NCI-H82 treated with DMSO at 0.1 percent for 48 hours (cell line): ENCODE measurements around the gene COLEC12.
"Not testable (repeated sequence)": the region's sequence is repeated elsewhere in the genome, so short reads cannot be mapped to it uniquely, and the experiment has no call there.

Experiments
- DNase-seq: peaks from one replicate; lab custom pipeline; 2025; ENCODE audit not compliant: unreplicated experiment; lab: John Stamatoyannopoulos, UW

COLEC12 gene

GRCh38 chr18:332007-332406 lies 168.5 kb downstream of the COLEC12 start:
- DNase-seq = no peak

DNA sequence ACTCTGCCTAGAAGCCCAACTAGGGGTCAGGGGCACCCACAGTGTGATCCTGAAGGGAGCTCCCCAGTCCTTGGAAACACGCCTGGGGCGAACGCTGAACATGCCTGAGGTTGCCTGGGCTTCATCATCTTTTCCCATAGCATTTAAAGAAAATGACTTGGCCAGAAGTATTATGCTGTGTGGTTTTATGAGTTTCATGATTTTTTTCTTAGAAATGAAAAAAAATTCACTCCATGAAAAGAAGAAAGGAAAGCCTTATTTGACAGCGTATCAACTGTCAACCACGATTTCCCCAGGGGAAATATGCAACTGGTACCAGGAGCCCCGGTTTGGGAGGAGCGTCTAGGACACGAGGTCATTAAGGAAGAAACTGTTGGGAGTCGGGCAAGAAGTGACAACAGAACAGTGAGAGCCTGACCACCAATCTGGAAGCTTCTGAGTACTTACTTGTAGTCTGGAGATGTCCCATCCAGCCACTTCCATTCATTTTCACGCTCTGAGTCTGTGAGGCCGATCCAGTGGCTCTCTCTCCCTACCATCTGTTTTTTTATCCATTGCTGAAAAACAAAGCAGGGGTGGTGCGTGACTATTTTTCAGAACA lies 169.2 kb downstream of the COLEC12 start:
- no peak for DNase-seq

GRCh38 chr18:328928-329327 lies 171.6 kb downstream of the COLEC12 start:
- DNase-seq = no peak

GRCh38 chr18:326846-327245 lies 173.7 kb downstream of the COLEC12 start:
- peak; percentile 19 for DNase-seq

GRCh38 chr18:323253-323622 lies 177.3 kb downstream of the COLEC12 start:
- no peak for DNase-seq

DNA sequence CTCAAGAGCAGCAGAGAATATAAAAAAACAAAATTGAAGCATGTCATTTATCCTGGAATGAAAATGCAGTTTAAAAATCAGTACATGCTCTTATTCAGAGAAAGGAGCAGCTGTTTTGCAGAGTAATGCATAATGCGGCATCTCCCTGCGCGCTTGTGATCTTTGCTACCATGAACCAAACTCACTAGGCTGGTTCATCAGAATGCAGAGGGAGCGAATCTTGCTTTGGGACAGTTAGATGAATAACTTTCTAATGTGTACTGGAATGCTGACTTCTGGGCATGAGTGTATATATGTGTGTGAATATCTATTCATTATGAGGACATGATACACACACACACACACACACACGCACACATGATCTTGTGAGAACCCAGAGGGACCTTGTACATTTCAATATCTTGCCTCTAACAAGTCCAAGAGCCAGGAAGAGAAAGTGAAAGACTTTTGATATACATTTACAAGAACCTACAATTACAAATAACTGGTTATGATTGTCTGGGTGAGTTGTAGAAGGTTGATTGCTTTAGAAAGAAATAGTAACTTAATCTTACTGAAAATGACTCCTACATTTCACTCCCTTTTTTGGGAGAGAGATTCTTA lies 178.5 kb downstream of the COLEC12 start:
- no peak for DNase-seq

- DNase-seq = no peak
These were observed 180.3 kb downstream of the COLEC12 start for GRCh38 chr18:320155-320554.

GRCh38 chr18:319720-320119 lies 180.8 kb downstream of the COLEC12 start:
- no peak for DNase-seq

DNA sequence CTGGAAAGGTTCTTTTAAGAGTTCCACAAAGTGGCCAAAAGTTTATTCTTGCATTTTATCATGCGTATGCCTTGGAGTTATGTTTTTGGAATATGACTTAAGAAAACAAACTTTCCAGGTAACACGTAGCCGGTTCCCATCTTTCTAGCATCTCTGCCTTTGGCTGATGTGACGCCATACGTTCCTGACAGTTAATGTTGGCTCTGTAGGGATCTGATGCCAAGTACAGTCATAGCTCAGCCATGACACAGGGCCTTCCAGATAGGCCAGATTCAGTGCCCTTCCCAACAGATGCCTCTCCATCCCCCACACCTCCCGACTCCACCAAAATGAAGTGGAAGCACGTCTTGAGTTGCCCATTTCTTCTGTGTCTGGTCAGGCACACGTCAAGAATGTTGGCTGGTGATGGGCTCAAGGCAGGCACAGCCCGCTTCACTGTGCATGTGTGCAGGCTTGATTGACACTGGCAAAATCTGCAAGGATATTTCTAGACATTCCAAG lies 181.7 kb downstream of the COLEC12 start:
- no peak for DNase-seq

DNA sequence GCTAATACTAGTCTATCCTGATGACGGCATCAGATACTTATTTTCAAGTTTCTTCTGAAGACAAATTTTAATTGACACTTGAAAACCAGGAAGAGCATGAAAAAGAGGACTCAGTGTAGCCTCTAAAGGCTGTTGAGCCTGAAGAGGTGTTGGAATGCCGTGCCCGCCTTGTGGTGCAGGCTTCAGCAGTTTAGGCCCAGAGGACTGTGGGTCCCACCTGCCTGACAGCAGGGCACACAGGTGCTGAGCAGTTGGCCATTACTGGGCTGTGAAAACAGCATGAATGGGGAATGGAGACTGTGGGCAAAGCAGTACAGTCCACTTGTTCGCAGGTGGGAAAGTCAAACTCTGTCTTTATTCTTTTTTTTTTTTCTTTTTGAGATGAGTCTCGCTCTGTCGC lies 182.9 kb downstream of the COLEC12 start:
- DNase-seq = no peak

- DNase-seq = no peak
These were observed 184.1 kb downstream of the COLEC12 start for GRCh38 chr18:316393-316792.

DNA sequence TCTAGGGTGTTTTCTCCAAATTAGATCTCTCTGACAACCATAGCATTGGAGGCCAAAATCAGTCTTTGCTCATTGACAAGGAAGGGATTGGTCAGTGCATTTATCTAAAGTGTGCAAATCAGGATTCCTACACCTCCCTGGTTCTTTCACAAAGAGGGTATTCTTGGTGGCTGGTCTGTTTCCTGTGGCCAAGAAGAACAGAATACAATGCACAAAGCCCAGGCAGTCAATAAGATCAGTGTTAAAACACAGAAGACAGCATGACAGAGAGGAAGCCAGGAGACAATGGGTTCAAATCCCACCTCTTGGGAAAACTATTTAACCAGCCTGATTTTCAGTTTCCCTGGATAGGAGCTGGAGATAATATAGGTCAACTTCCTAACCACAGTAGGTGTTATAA lies 186.6 kb downstream of the COLEC12 start:
- no peak for DNase-seq

- no peak for DNase-seq
These were observed 188.1 kb downstream of the COLEC12 start for GRCh38 chr18:312415-312814.

- DNase-seq = no peak
These were observed 190.5 kb downstream of the COLEC12 start for GRCh38 chr18:310042-310441.

DNA sequence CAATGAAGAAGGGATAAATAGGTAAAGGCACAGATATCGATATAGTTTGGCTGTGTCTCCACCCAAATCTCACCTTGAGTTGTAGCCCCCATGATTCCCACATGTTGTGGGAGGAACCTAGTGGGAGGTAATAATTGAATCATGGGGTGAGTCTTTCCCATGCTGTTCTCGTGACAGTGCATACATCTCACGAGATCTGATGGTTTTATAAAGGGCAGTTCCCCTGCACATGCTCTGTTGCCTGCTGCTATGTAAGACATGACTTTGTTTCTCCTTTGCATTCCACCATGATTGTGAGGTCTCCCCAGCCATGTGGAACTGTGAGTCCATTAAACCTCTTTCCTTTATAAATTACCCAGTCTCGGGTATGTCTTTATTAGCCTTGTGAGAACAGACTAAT lies 192.4 kb downstream of the COLEC12 start:
- DNase-seq = not testable (repeated sequence)

- no peak for DNase-seq
These were observed 193.8 kb downstream of the COLEC12 start for GRCh38 chr18:306608-307255.

- no peak for DNase-seq
These were observed 195.4 kb downstream of the COLEC12 start for GRCh38 chr18:305003-305501.

GRCh38 chr18:303607-304006 lies 196.9 kb downstream of the COLEC12 start:
- no peak for DNase-seq

DNA sequence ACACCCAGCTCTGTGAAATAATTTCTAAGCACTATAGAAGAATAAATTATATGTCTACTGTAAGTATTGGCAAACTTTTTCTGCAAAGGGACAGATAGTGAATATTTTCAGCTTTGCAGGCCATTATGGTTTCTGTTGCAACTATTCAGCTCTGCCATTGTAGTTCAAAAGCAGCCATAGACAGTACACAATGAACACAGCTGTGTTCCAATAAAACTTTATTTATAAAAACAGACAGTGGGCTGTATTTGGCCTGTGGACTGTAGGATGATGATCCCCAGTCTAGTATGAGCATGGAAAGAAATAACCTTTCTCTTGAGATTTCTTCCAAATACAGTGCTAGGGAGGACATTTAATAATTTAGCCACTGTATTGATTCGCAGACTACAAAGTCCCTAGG lies 197.5 kb downstream of the COLEC12 start:
- no peak for DNase-seq

GRCh38 chr18:302097-302496 lies 198.4 kb downstream of the COLEC12 start:
- DNase-seq = no peak

DNA sequence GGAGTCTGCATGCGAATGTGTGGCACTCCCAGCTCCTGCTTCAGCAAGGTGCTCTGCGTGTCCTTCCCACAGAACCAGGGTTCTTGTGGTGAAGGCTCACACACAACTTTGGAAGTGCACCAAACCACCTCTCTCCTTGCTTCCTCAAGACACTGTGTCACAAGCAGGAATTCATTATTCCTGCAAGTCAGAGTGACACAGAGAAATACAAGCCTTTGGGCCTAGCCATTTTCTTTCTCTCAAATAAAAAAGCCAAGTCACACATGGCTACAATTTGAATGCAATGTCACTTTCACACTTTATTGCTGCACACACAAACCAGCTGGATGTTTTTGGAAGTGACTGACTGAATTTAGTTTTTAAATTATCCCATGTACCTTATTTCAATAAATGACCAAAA lies 202.6 kb downstream of the COLEC12 start:
- DNase-seq = no peak

DNA sequence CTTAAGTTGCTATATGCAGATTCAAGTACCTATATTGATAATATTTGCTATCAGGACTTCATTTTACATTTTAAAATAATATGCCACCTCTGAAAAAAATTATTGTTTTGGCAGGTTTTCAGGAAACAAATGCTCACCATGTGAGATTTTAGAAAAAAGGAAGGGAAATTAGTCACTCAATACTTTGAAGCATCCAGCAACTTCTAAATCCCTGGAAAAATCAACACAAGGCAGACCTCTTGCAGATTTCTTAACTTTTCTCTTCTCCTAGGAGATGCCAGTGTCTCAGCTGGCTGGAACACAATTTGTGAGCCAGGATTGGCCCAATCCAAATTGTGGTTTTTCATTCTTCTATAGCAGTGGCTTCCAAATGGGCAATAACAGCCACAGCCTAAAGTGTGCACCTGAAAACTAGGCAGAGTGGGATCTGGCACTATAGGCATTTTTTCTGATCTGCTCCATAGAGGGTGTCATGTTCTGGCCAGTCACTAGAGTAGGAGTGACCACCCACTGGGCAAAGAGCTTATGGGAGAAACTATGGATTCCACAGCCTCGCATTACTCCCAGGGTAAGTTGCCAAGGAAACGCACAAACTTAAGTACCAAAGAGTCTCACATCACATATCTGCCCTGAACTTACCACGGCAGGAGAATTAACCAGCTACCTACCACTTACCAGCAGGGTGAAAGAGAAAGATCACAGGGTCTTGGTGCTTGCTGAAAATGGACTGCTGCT lies 204.6 kb downstream of the COLEC12 start:
- DNase-seq = no peak
